Fibroblast of mammary gland (primary cell): ENCODE data around the gene GPR137B.

ENCODE experiments used
- DNase-seq: peaks from one replicate; pipeline ENCODE4 v3.0.0-alpha.2; 2010; ENCODE audit warnings: low read depth
- H3K4me3 ChIP-seq: 2 replicates; pipeline ENCODE4 v1.5.1; 2011; ENCODE audit warnings: low read depth, mild to moderate bottlenecking, low read length, moderate library complexity; ENCODE audit not compliant: control insufficient read depth
- TF ChIP-seq, protein P1 (sequence below): conservative IDR thresholded peaks from 2 replicates; pipeline ENCODE4 v1.5.1; 2011; ENCODE audit warnings: low read depth, low read length, inconsistent platforms; ENCODE audit not compliant: control insufficient read depth, insufficient read depth

The GPR137B gene

DNA sequence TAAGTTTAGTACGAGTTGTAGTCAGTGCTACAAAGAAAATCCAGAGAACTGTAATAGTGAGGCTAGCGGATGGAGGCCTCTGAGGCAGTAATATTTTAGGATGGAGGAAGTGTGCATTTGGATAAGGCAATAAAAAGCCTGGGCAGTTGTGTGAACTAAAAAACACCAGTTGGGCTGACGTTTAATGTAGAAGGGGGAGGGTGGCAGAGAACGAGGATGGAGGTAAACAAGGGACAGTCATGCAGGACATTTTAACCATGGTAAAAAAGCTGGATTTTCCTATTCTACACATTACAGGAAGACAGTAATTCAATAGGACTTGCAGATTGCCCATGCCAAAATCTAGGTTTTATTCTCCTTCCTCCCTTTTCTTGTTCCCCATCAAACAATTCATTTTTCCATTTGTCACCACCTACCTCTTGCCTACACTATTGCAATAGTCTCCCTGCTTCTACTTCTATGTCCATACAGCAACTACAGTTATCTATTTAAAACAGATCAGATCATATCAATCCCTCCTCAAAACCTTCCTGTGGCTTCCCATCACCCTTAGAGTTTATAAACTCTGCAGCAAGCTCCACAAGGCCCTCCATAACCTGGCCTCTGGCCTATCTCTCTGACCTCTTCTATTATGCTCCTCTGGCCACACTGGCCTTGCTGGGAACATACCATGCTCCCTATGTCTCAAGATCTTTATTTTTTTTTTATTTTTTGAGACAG lies 111.7 kb downstream of the GPR137B start:
- no peak for DNase-seq
- TF ChIP-seq, protein P1, sequence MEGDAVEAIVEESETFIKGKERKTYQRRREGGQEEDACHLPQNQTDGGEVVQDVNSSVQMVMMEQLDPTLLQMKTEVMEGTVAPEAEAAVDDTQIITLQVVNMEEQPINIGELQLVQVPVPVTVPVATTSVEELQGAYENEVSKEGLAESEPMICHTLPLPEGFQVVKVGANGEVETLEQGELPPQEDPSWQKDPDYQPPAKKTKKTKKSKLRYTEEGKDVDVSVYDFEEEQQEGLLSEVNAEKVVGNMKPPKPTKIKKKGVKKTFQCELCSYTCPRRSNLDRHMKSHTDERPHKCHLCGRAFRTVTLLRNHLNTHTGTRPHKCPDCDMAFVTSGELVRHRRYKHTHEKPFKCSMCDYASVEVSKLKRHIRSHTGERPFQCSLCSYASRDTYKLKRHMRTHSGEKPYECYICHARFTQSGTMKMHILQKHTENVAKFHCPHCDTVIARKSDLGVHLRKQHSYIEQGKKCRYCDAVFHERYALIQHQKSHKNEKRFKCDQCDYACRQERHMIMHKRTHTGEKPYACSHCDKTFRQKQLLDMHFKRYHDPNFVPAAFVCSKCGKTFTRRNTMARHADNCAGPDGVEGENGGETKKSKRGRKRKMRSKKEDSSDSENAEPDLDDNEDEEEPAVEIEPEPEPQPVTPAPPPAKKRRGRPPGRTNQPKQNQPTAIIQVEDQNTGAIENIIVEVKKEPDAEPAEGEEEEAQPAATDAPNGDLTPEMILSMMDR, result no peak
- no peak overlapping the region for H3K4me3 ChIP-seq

DNA sequence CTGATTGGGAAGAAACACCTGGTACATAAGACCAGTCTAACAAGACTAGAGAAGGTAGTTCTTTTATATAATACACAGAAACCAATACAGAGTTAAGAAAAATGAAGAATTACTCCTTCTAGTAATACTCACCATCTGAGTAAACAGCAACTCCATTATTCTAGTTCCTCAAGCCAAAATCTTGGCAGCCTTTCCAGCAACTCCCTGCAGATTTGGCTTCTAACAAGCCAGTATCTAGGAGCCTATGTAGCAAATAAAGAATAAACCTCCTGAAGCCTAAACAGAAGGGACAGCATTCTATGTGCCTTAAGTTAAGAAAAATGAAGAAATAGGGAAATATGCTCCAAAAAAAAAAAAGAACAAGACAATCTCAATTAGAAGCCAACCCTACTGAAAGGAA lies 114.9 kb downstream of the GPR137B start:
- TF ChIP-seq, protein P1, result no peak
- peak; percentile 10 for DNase-seq
- no peak overlapping the region for H3K4me3 ChIP-seq

DNA sequence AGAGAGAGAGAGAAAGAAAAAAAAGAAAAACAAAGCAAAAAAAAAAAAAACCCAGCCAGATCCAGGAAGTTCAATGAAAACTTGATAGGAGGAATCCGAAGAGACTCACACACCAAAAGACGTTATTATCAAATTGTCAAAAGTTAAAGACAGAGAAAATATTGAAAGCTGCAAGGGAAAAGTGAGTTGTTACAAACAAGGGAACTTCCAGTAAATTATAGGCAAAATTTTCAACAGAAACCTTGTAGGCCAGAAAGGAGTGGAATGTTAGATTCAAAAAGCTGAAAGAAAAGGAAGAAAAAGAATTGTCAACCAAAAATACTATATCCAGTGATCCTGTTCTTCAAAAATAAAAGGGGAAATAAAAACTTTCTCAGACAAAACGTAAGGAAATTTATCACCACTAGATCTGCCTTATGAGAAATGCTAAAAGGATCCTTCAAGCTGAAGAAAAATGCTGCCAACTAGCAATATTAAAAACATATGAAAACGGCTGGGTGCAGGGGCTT lies 115.8 kb downstream of the GPR137B start:
- DNase-seq, result no peak
- no peak overlapping the region for H3K4me3 ChIP-seq
- TF ChIP-seq, protein P1, result no peak
